ENCODE measurements around the gene PARD6G.
"Not testable (repeated sequence)": the region's sequence is repeated elsewhere in the genome, so short reads cannot be mapped to it uniquely, and the experiment has no call there.

DNA sequence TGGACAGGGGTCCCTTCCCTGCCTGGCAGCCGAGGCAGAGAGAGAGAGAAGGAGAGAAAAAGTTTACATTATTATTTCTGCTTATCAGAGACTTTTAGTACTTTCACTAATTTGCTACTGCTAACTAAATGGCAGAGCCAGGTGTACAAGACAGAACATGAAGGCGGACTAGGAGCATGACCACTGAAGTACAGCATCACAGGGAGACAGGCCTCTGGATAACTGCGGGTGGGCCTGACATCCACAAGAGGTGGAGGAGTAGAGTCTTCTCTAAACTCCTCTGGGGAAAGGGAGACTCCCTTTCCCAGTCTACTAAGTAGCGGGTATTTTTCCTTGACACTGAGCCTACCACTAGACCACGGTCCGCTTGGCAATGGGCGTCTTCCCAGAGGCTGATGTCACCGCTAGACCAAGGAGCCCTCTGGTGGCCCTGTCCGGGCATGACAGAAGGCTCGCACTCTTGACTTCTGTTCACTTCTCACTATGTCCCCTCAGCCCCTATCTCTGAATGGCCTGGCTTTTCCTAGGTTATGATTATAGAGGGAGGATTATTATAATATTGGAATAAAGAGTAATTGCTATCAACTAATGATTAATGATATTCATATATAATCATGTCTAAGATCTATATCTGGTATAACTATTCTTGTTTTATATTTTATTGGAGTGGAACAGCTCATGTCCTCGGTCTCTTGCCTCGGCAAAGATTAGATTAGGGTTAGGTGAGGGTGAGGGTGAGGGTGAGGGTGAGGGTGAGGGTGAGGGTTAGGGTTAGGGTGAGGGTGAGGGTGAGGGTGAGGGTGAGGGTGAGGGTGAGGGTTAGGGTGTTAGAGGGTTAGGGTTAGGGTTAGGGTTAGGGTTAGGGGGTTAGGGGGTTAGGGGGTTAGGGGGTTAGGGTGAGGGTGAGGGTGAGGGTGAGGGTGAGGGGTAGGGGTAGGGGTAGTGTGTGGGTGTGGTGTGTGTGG is 10.5 kb upstream of the PARD6G start:
- not testable (repeated sequence) for TF ChIP-seq POLR2A (IDR thresholded peaks at IDR 0.05)
- TF ChIP-seq, protein P1, sequence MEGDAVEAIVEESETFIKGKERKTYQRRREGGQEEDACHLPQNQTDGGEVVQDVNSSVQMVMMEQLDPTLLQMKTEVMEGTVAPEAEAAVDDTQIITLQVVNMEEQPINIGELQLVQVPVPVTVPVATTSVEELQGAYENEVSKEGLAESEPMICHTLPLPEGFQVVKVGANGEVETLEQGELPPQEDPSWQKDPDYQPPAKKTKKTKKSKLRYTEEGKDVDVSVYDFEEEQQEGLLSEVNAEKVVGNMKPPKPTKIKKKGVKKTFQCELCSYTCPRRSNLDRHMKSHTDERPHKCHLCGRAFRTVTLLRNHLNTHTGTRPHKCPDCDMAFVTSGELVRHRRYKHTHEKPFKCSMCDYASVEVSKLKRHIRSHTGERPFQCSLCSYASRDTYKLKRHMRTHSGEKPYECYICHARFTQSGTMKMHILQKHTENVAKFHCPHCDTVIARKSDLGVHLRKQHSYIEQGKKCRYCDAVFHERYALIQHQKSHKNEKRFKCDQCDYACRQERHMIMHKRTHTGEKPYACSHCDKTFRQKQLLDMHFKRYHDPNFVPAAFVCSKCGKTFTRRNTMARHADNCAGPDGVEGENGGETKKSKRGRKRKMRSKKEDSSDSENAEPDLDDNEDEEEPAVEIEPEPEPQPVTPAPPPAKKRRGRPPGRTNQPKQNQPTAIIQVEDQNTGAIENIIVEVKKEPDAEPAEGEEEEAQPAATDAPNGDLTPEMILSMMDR (IDR thresholded peaks at IDR 0.05): peak; percentile 73 to 89 (median 78)

All from sigmoid colon (tissue), 3 donors.